ENCODE data around the gene ZFP64.
"Not testable (repeated sequence)": the region's sequence is repeated elsewhere in the genome, so short reads cannot be mapped to it uniquely, and the experiment has no call there.

- not testable (repeated sequence) for TF ChIP-seq EZH2 (IDR thresholded peaks at IDR 0.05; ENCODE audit: insufficient read depth, low read length); CTCF (IDR thresholded peaks at IDR 0.05; ENCODE audit: insufficient read depth, low read depth, low read length)
These were observed 37.8 kb upstream of the ZFP64 start for GRCh38 chr20:52229346-52229745.
